Measurements from ENCODE around the gene KLHL12.

DNA sequence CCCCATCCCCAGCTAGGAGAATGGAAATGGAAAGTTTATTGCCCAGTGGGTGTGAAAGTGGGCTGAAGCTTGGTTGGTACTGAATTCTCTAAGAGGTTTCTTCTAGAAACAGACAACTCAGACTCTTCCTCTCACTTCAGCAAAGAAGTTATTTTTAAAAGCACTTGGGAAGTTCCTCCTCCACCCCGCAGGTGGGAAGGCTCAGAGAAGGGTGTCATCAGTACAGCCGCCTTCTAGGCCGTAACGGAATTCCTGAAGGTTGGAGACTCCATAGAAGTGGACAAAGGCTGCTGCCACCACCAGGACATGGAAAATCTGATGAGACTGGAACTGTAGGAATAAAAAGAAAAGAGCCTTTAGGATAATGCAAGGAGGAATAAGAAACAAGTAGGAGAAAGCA is 14.3 kb upstream of the KLHL12 start:
- TF ChIP-seq, protein P1, sequence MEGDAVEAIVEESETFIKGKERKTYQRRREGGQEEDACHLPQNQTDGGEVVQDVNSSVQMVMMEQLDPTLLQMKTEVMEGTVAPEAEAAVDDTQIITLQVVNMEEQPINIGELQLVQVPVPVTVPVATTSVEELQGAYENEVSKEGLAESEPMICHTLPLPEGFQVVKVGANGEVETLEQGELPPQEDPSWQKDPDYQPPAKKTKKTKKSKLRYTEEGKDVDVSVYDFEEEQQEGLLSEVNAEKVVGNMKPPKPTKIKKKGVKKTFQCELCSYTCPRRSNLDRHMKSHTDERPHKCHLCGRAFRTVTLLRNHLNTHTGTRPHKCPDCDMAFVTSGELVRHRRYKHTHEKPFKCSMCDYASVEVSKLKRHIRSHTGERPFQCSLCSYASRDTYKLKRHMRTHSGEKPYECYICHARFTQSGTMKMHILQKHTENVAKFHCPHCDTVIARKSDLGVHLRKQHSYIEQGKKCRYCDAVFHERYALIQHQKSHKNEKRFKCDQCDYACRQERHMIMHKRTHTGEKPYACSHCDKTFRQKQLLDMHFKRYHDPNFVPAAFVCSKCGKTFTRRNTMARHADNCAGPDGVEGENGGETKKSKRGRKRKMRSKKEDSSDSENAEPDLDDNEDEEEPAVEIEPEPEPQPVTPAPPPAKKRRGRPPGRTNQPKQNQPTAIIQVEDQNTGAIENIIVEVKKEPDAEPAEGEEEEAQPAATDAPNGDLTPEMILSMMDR (IDR thresholded peaks at IDR 0.05; ENCODE audit: low read length), result no peak
- no peak for TF ChIP-seq EZH2 (IDR thresholded peaks at IDR 0.05; ENCODE audit: borderline replicate concordance, low read length)

Measured in OCI-LY1 (cell line).